ENCODE measurements around the gene CUL4A.
"Not testable (repeated sequence)": the region's sequence is repeated elsewhere in the genome, so short reads cannot be mapped to it uniquely, and the experiment has no call there.

CUL4A gene

GRCh38 chr13:113293686-113294085 is 84.3 kb downstream of the CUL4A start:
- no peak for DNase-seq

GRCh38 chr13:113295776-113296175 is 86.4 kb downstream of the CUL4A start:
- DNase-seq: no peak

- DNase-seq: peak; percentile 98
Measured at GRCh38 chr13:113296823-113297369, 87.5 kb downstream of the CUL4A start, which contains the start of gene LAMP1. TSS of gene LAMP1 (plus strand) at chr13:113297239. CDS start at chr13:113297435, 196 bp downstream.

- DNase-seq: peak; percentile 43
Measured at GRCh38 chr13:113297370-113298042, 88.1 kb downstream of the CUL4A start.

- no peak for DNase-seq
Measured at GRCh38 chr13:113298043-113298945, 88.9 kb downstream of the CUL4A start.

GRCh38 chr13:113299951-113300350 is 90.5 kb downstream of the CUL4A start:
- DNase-seq: no peak

GRCh38 chr13:113302986-113303385 is 93.6 kb downstream of the CUL4A start:
- DNase-seq: no peak

GRCh38 chr13:113304121-113304520 is 94.7 kb downstream of the CUL4A start:
- no peak for DNase-seq

GRCh38 chr13:113305208-113305607 is 95.8 kb downstream of the CUL4A start:
- no peak for DNase-seq

GRCh38 chr13:113307491-113307890 is 98.1 kb downstream of the CUL4A start:
- DNase-seq: no peak

GRCh38 chr13:113309473-113309872 is 100.1 kb downstream of the CUL4A start:
- no peak for DNase-seq

- DNase-seq: not testable (repeated sequence)
Measured at GRCh38 chr13:113314112-113314511, 104.7 kb downstream of the CUL4A start.

- DNase-seq: not testable (repeated sequence)
Measured at GRCh38 chr13:113314895-113315470, 105.6 kb downstream of the CUL4A start.

GRCh38 chr13:113315992-113316391 is 106.6 kb downstream of the CUL4A start:
- no peak for DNase-seq

Data from CD4-positive, alpha-beta T cell treated with Interleukin-17A for 4 hours (primary cell).